HAP-1 (cell line): ENCODE data around the gene RBBP6.
A peak's percentile ranks its signal among the peaks of the same experiment; 100 is the strongest.
"Not testable (repeated sequence)": the region's sequence is repeated elsewhere in the genome, so short reads cannot be mapped to it uniquely, and the experiment has no call there.

Source experiments
- DNase-seq, 2 experiments: peaks; one replicate each; pipeline ENCODE4 v3.0.0-alpha.2; 2016 to 2020; ENCODE audit warnings: low spot score in 2 of 2
- H3K27me3 ChIP-seq: fragments of 250-450 bp; sonication (Bioruptor Pico); 2 replicates; pipeline ENCODE4 v1.5.1; 2020; ENCODE audit warnings: low read depth, mild to moderate bottlenecking, moderate library complexity
- H3K36me3 ChIP-seq: fragments of 250-450 bp; sonication (Bioruptor Pico); replicated peaks from 2 replicates; pipeline ENCODE4 v1.5.1; 2020; ENCODE audit warnings: mild to moderate bottlenecking
- H3K4me1 ChIP-seq: fragments of 250-450 bp; sonication (Bioruptor Pico); 2 replicates; pipeline ENCODE4 v1.5.1; 2020; ENCODE audit warnings: mild to moderate bottlenecking
- H3K4me3 ChIP-seq: fragments of 250-450 bp; sonication (Bioruptor Pico); 2 replicates; pipeline ENCODE4 v1.5.1; 2020; ENCODE audit warnings: mild to moderate bottlenecking, moderate library complexity
- H3K9me3 ChIP-seq: fragments of 250-450 bp; sonication (Bioruptor Pico); 2 replicates; pipeline ENCODE4 v1.5.1; 2020; ENCODE audit warnings: mild to moderate bottlenecking, moderate library complexity
- in situ Hi-C: fragments of 300-500 bp; cut with MboI; formaldehyde crosslinking; loops from 3 replicates; pipeline ENCODE4 v1.14.3; 2020; ENCODE audit warnings: low sequenced_read_pairs, inconsistent platforms, mixed read lengths

Gene RBBP6

GRCh38 chr16:24609417-24609739, 70.0 kb downstream of the RBBP6 start:
- no peaks in the 10 kb centered on the region for H3K36me3 ChIP-seq
- in situ Hi-C loops, result no loop called here
- H3K9me3 ChIP-seq, result peaks cover 2% of the 10 kb centered on the region
- peaks cover 12% of the 10 kb centered on the region for H3K4me1 ChIP-seq
- H3K27me3 ChIP-seq, result no peaks in the 10 kb centered on the region
- H3K4me3 ChIP-seq, result peak overlapping the region; percentile 20
- no peak for DNase-seq

GRCh38 chr16:24609740-24610415, 70.5 kb downstream of the RBBP6 start:
- no peaks in the 10 kb centered on the region for H3K27me3 ChIP-seq
- no peaks in the 10 kb centered on the region for H3K36me3 ChIP-seq
- peaks cover 12% of the 10 kb centered on the region for H3K4me1 ChIP-seq
- peak overlapping the region; percentile 20 for H3K4me3 ChIP-seq
- in situ Hi-C loops, result no loop called here
- no peaks in the 10 kb centered on the region; the same call in 1 of the 2 replicates for H3K9me3 ChIP-seq
- DNase-seq, result peak; percentile 83 to 92

GRCh38 chr16:24610416-24610755, 71.0 kb downstream of the RBBP6 start:
- in situ Hi-C loops, result no loop called here
- H3K4me1 ChIP-seq, result peaks cover 14% of the 10 kb centered on the region
- H3K9me3 ChIP-seq, result no peaks in the 10 kb centered on the region
- H3K4me3 ChIP-seq, result no peak overlapping the region
- no peaks in the 10 kb centered on the region for H3K27me3 ChIP-seq
- H3K36me3 ChIP-seq, result no peaks in the 10 kb centered on the region
- DNase-seq, result peak in 1 of 2 experiments; percentile 15

GRCh38 chr16:24611310-24611709, 71.9 kb downstream of the RBBP6 start:
- Histone ChIP-seq H3K27me3 (no peaks in the 10 kb centered on the region), H3K9me3 (no peaks in the 10 kb centered on the region), H3K4me1 (peaks cover 14% of the 10 kb centered on the region), H3K4me3 (no peak overlapping the region), H3K36me3 (no peaks in the 10 kb centered on the region)
- in situ Hi-C loops, result no loop called here
- no peak for DNase-seq

- H3K9me3 ChIP-seq, result no peaks in the 10 kb centered on the region
- peaks cover 14% of the 10 kb centered on the region for H3K4me1 ChIP-seq
- no peak for DNase-seq
- no peaks in the 10 kb centered on the region for H3K36me3 ChIP-seq
- no peak overlapping the region for H3K4me3 ChIP-seq
- H3K27me3 ChIP-seq, result no peaks in the 10 kb centered on the region
- in situ Hi-C loops, result no loop called here
These were observed 73.3 kb downstream of the RBBP6 start for GRCh38 chr16:24612656-24613055.

GRCh38 chr16:24613267-24613666, 73.9 kb downstream of the RBBP6 start:
- H3K9me3 ChIP-seq, DNase-seq, in situ Hi-C loops, H3K36me3 ChIP-seq, H3K27me3 ChIP-seq, H3K4me3 ChIP-seq: not testable (repeated sequence)
- H3K4me1 ChIP-seq, result peaks cover 14% of the 10 kb centered on the region

GRCh38 chr16:24617502-24617901, 78.1 kb downstream of the RBBP6 start:
- no peak for DNase-seq
- no peaks in the 10 kb centered on the region for H3K36me3 ChIP-seq
- in situ Hi-C loops, result no loop called here
- peaks cover 2% of the 10 kb centered on the region; the same call in 1 of the 2 replicates for H3K4me1 ChIP-seq
- no peaks in the 10 kb centered on the region for H3K9me3 ChIP-seq
- no peak overlapping the region for H3K4me3 ChIP-seq
- H3K27me3 ChIP-seq, result no peaks in the 10 kb centered on the region
